Measurements from ENCODE around the gene PIGU.

Gene PIGU

DNA sequence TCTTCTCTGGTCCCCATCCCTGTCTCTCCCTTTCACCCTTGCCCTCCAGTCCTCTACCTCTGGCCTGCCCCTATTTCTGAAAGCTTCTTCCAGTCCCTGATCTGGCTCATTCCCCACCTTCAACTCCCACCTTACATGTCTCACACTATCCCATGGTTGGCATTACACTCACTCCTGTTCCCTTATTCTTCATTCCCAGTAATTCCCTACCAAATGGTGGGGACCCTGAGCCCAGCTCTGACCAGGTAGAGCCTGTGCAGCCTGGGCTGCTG lies 33.6 kb upstream of the PIGU start:
- no peak for DNase-seq (ENCODE audit: low read depth)
- TF ChIP-seq, protein P1, sequence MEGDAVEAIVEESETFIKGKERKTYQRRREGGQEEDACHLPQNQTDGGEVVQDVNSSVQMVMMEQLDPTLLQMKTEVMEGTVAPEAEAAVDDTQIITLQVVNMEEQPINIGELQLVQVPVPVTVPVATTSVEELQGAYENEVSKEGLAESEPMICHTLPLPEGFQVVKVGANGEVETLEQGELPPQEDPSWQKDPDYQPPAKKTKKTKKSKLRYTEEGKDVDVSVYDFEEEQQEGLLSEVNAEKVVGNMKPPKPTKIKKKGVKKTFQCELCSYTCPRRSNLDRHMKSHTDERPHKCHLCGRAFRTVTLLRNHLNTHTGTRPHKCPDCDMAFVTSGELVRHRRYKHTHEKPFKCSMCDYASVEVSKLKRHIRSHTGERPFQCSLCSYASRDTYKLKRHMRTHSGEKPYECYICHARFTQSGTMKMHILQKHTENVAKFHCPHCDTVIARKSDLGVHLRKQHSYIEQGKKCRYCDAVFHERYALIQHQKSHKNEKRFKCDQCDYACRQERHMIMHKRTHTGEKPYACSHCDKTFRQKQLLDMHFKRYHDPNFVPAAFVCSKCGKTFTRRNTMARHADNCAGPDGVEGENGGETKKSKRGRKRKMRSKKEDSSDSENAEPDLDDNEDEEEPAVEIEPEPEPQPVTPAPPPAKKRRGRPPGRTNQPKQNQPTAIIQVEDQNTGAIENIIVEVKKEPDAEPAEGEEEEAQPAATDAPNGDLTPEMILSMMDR (conservative IDR thresholded peaks at IDR 0.05; ENCODE audit: control insufficient read depth, insufficient read depth, low read depth, low read length), result no peak
- peak overlapping the region; percentile 41 for H3K4me3 ChIP-seq (ENCODE audit: control insufficient read depth, low read depth, low read length)

DNA sequence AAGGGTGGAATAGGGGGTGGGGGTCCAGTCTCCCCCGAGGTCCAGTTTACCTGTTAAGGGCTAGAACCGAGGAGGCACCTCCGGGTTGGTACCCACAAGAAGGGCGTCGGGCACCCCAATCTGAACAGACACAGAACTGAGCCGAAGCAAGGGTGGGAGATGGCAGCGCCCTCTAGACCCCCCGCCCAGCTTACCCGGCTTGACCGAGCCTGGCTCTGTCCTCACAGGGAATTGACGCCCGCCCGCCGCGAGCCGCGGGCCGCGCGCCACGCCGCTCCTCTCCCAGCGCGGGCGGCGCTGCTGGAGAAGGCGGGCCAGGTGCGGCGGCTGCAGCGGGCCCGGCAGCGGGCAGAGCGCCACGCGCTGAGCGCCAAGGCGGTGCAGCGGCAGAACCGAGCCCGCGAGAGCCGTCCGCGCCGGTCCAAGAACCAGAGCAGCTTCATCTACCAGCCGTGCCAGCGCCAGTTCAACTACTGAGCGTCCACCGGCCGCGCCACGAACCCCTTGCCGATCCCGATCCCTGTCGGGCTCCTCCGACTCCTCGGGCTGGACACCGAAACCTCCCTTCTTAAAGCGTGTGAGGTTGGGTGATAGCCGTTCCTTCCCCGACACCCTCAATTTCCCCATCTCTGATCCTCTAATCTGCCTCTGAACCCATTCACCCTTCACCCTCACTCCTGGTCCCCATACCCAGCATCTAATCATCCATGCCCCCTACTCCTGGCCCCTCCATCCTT lies 33.1 kb upstream of the PIGU start:
- DNase-seq (ENCODE audit: low read depth), result peak; percentile 53
- TF ChIP-seq, protein P1 (conservative IDR thresholded peaks at IDR 0.05; ENCODE audit: control insufficient read depth, insufficient read depth, low read depth, low read length), result peak; percentile 12
- peak overlapping the region; percentile 67 for H3K4me3 ChIP-seq (ENCODE audit: control insufficient read depth, low read depth, low read length)

DNA sequence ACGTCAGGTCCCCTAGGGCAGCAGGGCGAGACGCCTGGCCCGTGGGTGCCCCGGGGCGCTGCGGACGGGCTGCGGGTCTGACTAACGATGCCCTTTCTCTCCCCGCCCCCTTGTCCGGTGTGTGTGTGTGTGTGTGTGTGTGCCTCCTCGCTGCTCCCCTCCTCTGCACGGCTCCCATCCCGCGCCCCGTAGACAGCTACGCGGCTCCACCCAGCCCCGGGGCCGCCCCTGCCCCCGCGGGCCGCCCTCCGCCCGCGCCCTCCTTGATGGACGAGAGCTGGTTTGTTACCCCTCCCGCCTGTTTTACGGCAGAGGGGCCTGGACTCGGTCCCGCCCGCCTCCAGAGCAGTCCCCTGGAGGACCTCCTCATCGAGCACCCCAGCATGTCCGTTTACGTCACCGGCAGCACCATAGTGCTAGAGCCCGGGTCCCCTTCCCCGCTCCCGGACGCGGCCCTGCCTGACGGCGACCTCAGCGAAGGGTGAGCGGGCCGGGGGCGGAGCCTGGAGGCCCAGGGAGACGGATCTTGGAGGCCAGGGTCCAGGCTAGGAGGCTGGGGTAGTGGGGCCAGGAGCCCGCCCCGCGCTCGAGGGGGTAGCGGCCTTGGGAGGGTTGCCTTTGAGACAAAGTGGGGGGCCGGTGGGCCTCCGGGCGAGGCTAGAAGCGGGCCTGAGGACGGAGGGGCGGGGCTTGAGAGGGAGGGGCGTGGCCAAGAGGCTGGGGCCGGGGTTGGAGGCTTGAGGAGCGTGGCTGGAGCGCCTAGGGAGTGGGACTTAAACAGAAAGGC lies 32.3 kb upstream of the PIGU start:
- TF ChIP-seq, protein P1 (conservative IDR thresholded peaks at IDR 0.05; ENCODE audit: control insufficient read depth, insufficient read depth, low read depth, low read length), result no peak
- H3K4me3 ChIP-seq (ENCODE audit: control insufficient read depth, low read depth, low read length), result peak overlapping the region; percentile 67
- peak; percentile 75 for DNase-seq (ENCODE audit: low read depth)

- TF ChIP-seq, protein P1 (conservative IDR thresholded peaks at IDR 0.05; ENCODE audit: control insufficient read depth, insufficient read depth, low read depth, low read length), result peak; percentile 60
- peak overlapping the region; percentile 67 for H3K4me3 ChIP-seq (ENCODE audit: control insufficient read depth, low read depth, low read length)
- peak; percentile 45 for DNase-seq (ENCODE audit: low read depth)
Observed at GRCh38 chr20:34708621-34709043, 31.7 kb upstream of the PIGU start.

GRCh38 chr20:34706912-34707784 lies 30.3 kb upstream of the PIGU start:
- DNase-seq (ENCODE audit: low read depth), result no peak
- TF ChIP-seq, protein P1 (conservative IDR thresholded peaks at IDR 0.05; ENCODE audit: control insufficient read depth, insufficient read depth, low read depth, low read length), result no peak
- no peak overlapping the region for H3K4me3 ChIP-seq (ENCODE audit: control insufficient read depth, low read depth, low read length)

- DNase-seq (ENCODE audit: low read depth), result no peak
- TF ChIP-seq, protein P1 (conservative IDR thresholded peaks at IDR 0.05; ENCODE audit: control insufficient read depth, insufficient read depth, low read depth, low read length), result no peak
- H3K4me3 ChIP-seq (ENCODE audit: control insufficient read depth, low read depth, low read length), result no peak overlapping the region
Observed at GRCh38 chr20:34706302-34706875, 29.5 kb upstream of the PIGU start.

Measured in fibroblast of mammary gland (primary cell).